H1 (cell line): Measurements from ENCODE around the gene AARSD1. TPM values are rescaled to one million over a fixed set of nuclear protein-coding genes. Genes with fewer than 3 reads are reported as not detected.

Experiments
- CTCF ChIA-PET: fragments of 300-600 bp; sonication (Branson Sonifier 250); formaldehyde crosslinking; loops from one replicate; lab custom pipeline; 2021; ENCODE audit not compliant: partially characterized antibody; lab: Charles Lee
- POLR2A ChIA-PET: fragments of 300-600 bp; sonication (Branson Sonifier 250); formaldehyde crosslinking; loops from one replicate; lab custom pipeline; 2021; ENCODE audit warnings: inconsistent platforms; ENCODE audit not compliant: partially characterized antibody; lab: Charles Lee
- DNase-seq, 2 experiments: peaks; one replicate each; pipeline versions ENCODE4 v3.0.0 to v3.0.0-alpha.2; 2010 to 2022; ENCODE audit warnings: low spot score in 2 of 2, low read depth in 1 of 2, mixed read lengths in 1 of 2
- FAIRE-seq: peaks from 2 replicates; lab custom pipeline; 2011; peaks lifted over from hg19 to GRCh38; lab: Jason Lieb, UNC
- H2AFZ ChIP-seq: 2 replicates; pipeline ENCODE4 v1.8.1; 2012; ENCODE audit warnings: low read length, inconsistent platforms
- H2AK5ac ChIP-seq: 2 replicates; pipeline ENCODE4 v1.6.1; 2013; ENCODE audit warnings: low read depth, low read length
- H2BK120ac ChIP-seq: replicated peaks from 2 replicates; pipeline ENCODE3; 2013; ENCODE audit warnings: low read depth, low read length, inconsistent platforms
- H2BK12ac ChIP-seq: 2 replicates; pipeline ENCODE4 v1.6.1; 2013; ENCODE audit warnings: low read depth, low read length
- H2BK15ac ChIP-seq: 2 replicates; pipeline ENCODE4 v1.6.1; 2013; ENCODE audit warnings: low read length
- H2BK20ac ChIP-seq: 2 replicates; pipeline ENCODE4 v1.6.1; 2013; ENCODE audit warnings: low read length
- H2BK5ac ChIP-seq: 2 replicates; pipeline ENCODE4 v1.6.1; 2013; ENCODE audit warnings: low read depth, low read length
- H3K14ac ChIP-seq: 2 replicates; pipeline ENCODE4 v1.6.1; 2013; ENCODE audit warnings: inconsistent platforms; ENCODE audit not compliant: insufficient read length
- H3K18ac ChIP-seq: 2 replicates; pipeline ENCODE4 v1.6.1; 2013; ENCODE audit warnings: low read length; ENCODE audit errors: extremely low read depth
- H3K23ac ChIP-seq: 2 replicates; pipeline ENCODE4 v1.6.1; 2013; ENCODE audit warnings: inconsistent platforms; ENCODE audit not compliant: insufficient read length
- H3K23me2 ChIP-seq: 2 replicates; pipeline ENCODE4 v1.6.1; 2013; ENCODE audit warnings: low read depth, low read length
- H3K27ac ChIP-seq: 2 replicates; pipeline ENCODE4 v1.6.1; 2011; ENCODE audit warnings: low read depth, low read length, inconsistent platforms
- H3K27me3 ChIP-seq, 4 experiments: replicated peaks in 1 of 4; 1 replicate in 1 of 4; 2 replicates in 3 of 4; pipeline versions ENCODE4 v1.6.1 to v1.8.1; 2011 to 2013; ENCODE audit warnings: low read length in 3 of 4, mild to moderate bottlenecking in 3 of 4, inconsistent platforms in 2 of 4, mixed read lengths in 2 of 4, moderate library complexity in 1 of 4; ENCODE audit not compliant: control insufficient read depth in 3 of 4, insufficient read depth in 3 of 4; ENCODE audit errors: extremely low read depth in 1 of 4
- H3K36me3 ChIP-seq, 4 experiments: 2 replicates each; pipeline versions ENCODE4 v1.6.1 to v1.8.1; 2011 to 2013; ENCODE audit warnings: mild to moderate bottlenecking in 4 of 4, low read length in 3 of 4, moderate library complexity in 2 of 4, control low read depth in 1 of 4, inconsistent platforms in 1 of 4; ENCODE audit not compliant: insufficient read depth in 4 of 4, control insufficient read depth in 2 of 4
- H3K4ac ChIP-seq: replicated peaks from 2 replicates; pipeline ENCODE3; 2013; ENCODE audit warnings: low read length, low read depth, mixed read lengths, inconsistent platforms; ENCODE audit not compliant: insufficient read length
- H3K4me1 ChIP-seq, 4 experiments: replicated peaks in 1 of 4; 1 replicate in 1 of 4; 2 replicates in 3 of 4; pipeline versions ENCODE4 v1.6.1 to v1.8.1; 2011 to 2013; ENCODE audit warnings: low read length in 3 of 4, inconsistent platforms in 2 of 4, mixed read lengths in 1 of 4; ENCODE audit not compliant: insufficient read depth in 4 of 4, control insufficient read depth in 3 of 4
- H3K4me2 ChIP-seq, 2 experiments: 2 replicates each; pipeline versions ENCODE4 v1.6.1 to v1.8.1; 2011 to 2013; ENCODE audit warnings: low read depth in 2 of 2, low read length in 2 of 2, control low read depth in 1 of 2, inconsistent platforms in 1 of 2, mild to moderate bottlenecking in 1 of 2; ENCODE audit not compliant: insufficient read depth in 1 of 2
- H3K4me3 ChIP-seq, 4 experiments: fragments of 200-600, 300-600 bp in 1 of 4; sonication (generic), shearing (Covaris generic), sonication (Bioruptor Twin) in 1 of 4; 2 replicates each; pipeline versions ENCODE4 v1.5.1 to v1.8.1; 2011 to 2016; ENCODE audit warnings: low read length in 4 of 4, low read depth in 3 of 4, control low read depth in 2 of 4, inconsistent platforms in 2 of 4, mild to moderate bottlenecking in 2 of 4, mixed read lengths in 1 of 4, moderate library complexity in 1 of 4; ENCODE audit not compliant: insufficient read depth in 2 of 4; ENCODE audit errors: extremely low read depth in 1 of 4
- H3K56ac ChIP-seq: replicated peaks from 2 replicates; pipeline ENCODE3; 2013; ENCODE audit warnings: low read depth, mild to moderate bottlenecking, mixed read lengths, low read length, inconsistent platforms; ENCODE audit not compliant: insufficient read length
- H3K79me1 ChIP-seq: 2 replicates; pipeline ENCODE4 v1.6.1; 2013; ENCODE audit warnings: low read depth, low read length, control low read depth
- H3K79me2 ChIP-seq, 2 experiments: 2 replicates each; pipeline versions ENCODE4 v1.6.1 to v1.8.1; 2012 to 2013; ENCODE audit warnings: low read length in 2 of 2, mild to moderate bottlenecking in 2 of 2, inconsistent platforms in 1 of 2; ENCODE audit not compliant: insufficient read depth in 2 of 2, control insufficient read depth in 1 of 2
- H3K9ac ChIP-seq, 4 experiments: replicated peaks in 1 of 4; 1 replicate in 1 of 4; 2 replicates in 3 of 4; pipeline versions ENCODE4 v1.6.1 to v1.8.1; 2011 to 2013; ENCODE audit warnings: low read depth in 3 of 4, low read length in 3 of 4, control low read depth in 2 of 4, mild to moderate bottlenecking in 2 of 4, moderate library complexity in 2 of 4, inconsistent platforms in 1 of 4; ENCODE audit errors: extremely low read depth in 1 of 4
- H3K9me3 ChIP-seq, 2 experiments: 2 replicates each; pipeline versions ENCODE4 v1.6.1 to v1.8.1; 2012 to 2013; ENCODE audit warnings: mild to moderate bottlenecking in 2 of 2, moderate library complexity in 2 of 2, control low read depth in 1 of 2, inconsistent platforms in 1 of 2, low read depth in 1 of 2, low read length in 1 of 2, mixed read lengths in 1 of 2; ENCODE audit not compliant: insufficient read depth in 2 of 2
- H4K20me1 ChIP-seq, 2 experiments: replicated peaks in 1 of 2; 2 replicates each; pipeline versions ENCODE3 to v1.8.1; 2011 to 2013; ENCODE audit warnings: inconsistent platforms in 2 of 2, low read length in 2 of 2, mild to moderate bottlenecking in 1 of 2; ENCODE audit not compliant: insufficient read depth in 2 of 2, control insufficient read depth in 1 of 2
- H4K5ac ChIP-seq: 2 replicates; pipeline ENCODE4 v1.6.1; 2013; ENCODE audit warnings: low read length, low read depth, mixed read lengths, inconsistent platforms; ENCODE audit not compliant: insufficient read length
- H4K8ac ChIP-seq: 2 replicates; pipeline ENCODE4 v1.8.0; 2013; ENCODE audit warnings: mild to moderate bottlenecking, moderate library complexity, low read length, inconsistent platforms; ENCODE audit not compliant: insufficient read depth; ENCODE audit errors: extremely low read depth
- H4K91ac ChIP-seq: replicated peaks from 2 replicates; pipeline ENCODE3; 2013; ENCODE audit warnings: low read length, mixed read lengths, inconsistent platforms; ENCODE audit not compliant: insufficient read length
- ASH2L ChIP-seq: fragments of 200-600, 300-600 bp; sonication (generic); IDR thresholded peaks from one replicate; pipeline ENCODE4 v1.7.1; 2017; ENCODE audit warnings: low read length
- CTBP2 ChIP-seq: IDR thresholded peaks from 2 replicates; pipeline ENCODE4 v1.7.0; 2011; ENCODE audit warnings: borderline replicate concordance, mild to moderate bottlenecking, moderate library complexity, mixed read lengths, low read length; ENCODE audit not compliant: insufficient read depth, insufficient read length
- HDAC2 ChIP-seq, 2 experiments: fragments of 300-600 bp in 1 of 2; sonication (generic) in 1 of 2; IDR thresholded peaks; 2 replicates each; pipeline ENCODE4 v1.6.1; 2011 to 2012; ENCODE audit warnings: low read depth in 2 of 2, low read length in 2 of 2, mild to moderate bottlenecking in 2 of 2, moderate library complexity in 2 of 2, borderline replicate concordance in 1 of 2, inconsistent platforms in 1 of 2
- KDM1A ChIP-seq: fragments of 200-600, 300-600 bp; sonication (generic); IDR thresholded peaks from 2 replicates; pipeline ENCODE4 v1.7.1; 2016; ENCODE audit warnings: mild to moderate bottlenecking, low read length, borderline replicate concordance
- MAFK ChIP-seq: IDR thresholded peaks from 2 replicates; pipeline ENCODE4 v1.6.1; 2012; ENCODE audit warnings: low read depth, mild to moderate bottlenecking, improper control_type of control experiment, low read length
- POLR2AphosphoS5 ChIP-seq: IDR thresholded peaks from 2 replicates; pipeline ENCODE4 v1.6.1; 2011; ENCODE audit warnings: low read depth, low read length
- RFX5 ChIP-seq: IDR thresholded peaks from 2 replicates; pipeline ENCODE4 v1.6.1; 2011; ENCODE audit warnings: low read depth, low read length, improper control_type of control experiment, borderline replicate concordance
- SP2 ChIP-seq: IDR thresholded peaks from 2 replicates; pipeline ENCODE4 v1.6.1; 2012; ENCODE audit warnings: mild to moderate bottlenecking, low read length, inconsistent platforms
- TAF1 ChIP-seq: IDR thresholded peaks from 2 replicates; pipeline ENCODE4 v1.6.1; 2011; ENCODE audit warnings: mild to moderate bottlenecking, low read depth, low read length
- ZNF274 ChIP-seq: IDR thresholded peaks from 2 replicates; pipeline ENCODE4 v1.7.0; 2012; ENCODE audit warnings: low read length, borderline replicate concordance; ENCODE audit errors: extremely low read depth
- WGBS, 2 experiments: shearing (Covaris generic) in 1 of 2; methylation state at CpG; one replicate each; pipeline versions ENCODE4 v1.1.6 to v1.1.7; 2013 to 2015; ENCODE audit warnings: low lambda C conversion rate in 2 of 2, mixed read lengths in 2 of 2, inconsistent platforms in 1 of 2, low coverage in 1 of 2, missing lambda C conversion rate in 1 of 2; ENCODE audit not compliant: insufficient replicate concordance in 2 of 2, insufficient coverage in 1 of 2, insufficient read length in 1 of 2; ENCODE audit errors: extremely low coverage in 1 of 2, missing lambda C conversion rate in 1 of 2; 5-methylcytosine and 5-hydroxymethylcytosine counted together
- polyA plus RNA-seq, 7 experiments: library from polyadenylated mRNA; depleted of rRNA in 3 of 7; stranded (reverse) in 5 of 7; unstranded in 2 of 7; fragments of >200 nt in 5 of 7; fragments of 200-250 nt in 2 of 7; gene quantifications; 1 replicate in 5 of 7; 2 replicates in 1 of 7; 4 replicates in 1 of 7; pipeline versions ENCODE4 v1.2.1 to v1.2.3, GENCODE V29; 2011 to 2013; ENCODE audit warnings: missing spikeins in 2 of 7, mixed read lengths in 2 of 7
- total RNA-seq: library from RNA; stranded (reverse); fragmentation: NEBNext Ultra II Directional; extraction: Animal tissue kit (Norgen Biotek cat#: 25700); gene quantifications from 2 replicates; pipeline ENCODE4 v1.2.1, GENCODE V29; 2021

AARSD1 gene
- total and polyA plus RNA-seq, 2 of the 8 experiments (the other 6 are each of a cell fraction or from before 2014, with no cell fraction given): 51.5 to 58.8 TPM

DNA sequence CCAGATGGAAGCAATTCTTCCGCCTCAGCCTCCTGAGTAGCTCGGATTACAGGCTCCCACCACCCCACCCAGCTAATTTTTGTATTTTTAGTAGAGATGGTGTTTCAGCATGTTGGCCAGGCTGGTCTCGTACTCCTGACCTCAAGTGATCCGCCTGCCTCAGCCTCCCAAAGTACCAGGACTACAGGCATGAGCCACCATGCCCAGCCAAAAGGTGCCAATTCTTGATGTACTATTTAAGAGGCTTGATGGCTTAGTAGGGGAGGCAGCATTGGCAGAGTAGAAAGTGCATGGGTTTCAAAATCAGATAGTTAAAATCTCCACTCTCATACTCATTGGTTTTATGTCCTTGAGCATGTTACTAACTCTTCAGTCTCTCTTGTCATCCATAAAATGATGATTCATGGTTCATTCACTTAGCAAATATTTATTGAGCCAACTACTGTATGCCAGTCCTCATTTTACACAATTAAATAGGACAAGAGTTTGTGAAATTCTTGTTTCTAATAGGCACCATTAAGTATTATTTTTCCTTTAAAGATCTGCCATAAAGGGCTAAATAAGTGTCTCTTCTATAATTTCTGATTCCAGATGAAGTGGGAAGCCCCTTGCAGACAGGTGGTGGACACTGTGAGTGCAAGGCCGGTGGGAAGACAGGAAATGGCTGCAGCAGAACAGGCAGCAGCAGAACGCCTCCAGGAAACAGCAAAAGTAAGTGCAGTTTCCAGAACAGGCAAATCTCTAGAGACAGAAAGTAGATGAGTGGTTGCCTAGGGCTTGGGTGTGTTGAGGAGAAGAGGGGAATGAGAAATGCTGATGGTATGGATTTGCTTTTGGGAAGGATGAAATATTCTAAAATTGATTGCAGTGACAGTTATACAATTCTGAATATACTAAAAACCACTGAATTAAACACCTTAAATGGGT is 25.7 kb upstream of the AARSD1 start:
- WGBS, 2 experiments: 87% methylated on average over 6 of the region's 6 CpGs; no CpG with 5 or more reads in 1 of the 2 experiments
- Histone ChIP-seq H3K79me2 (no peaks in the 10 kb centered on the region), H2AK5ac (no peak overlapping the region), H4K91ac (no peak overlapping the region), H3K27me3 (no peaks in the 10 kb centered on the region), H2AFZ (no peak overlapping the region), H3K23ac (no peak overlapping the region), H2BK20ac (no peak overlapping the region), H3K4ac (no peak overlapping the region), H3K9ac (no peak overlapping the region), H3K36me3 (peaks cover 17 to 49% (median 38%) of the 10 kb centered on the region in 4 experiments; a peak in 6 of 8 replicates), H3K9me3 (no peaks in the 10 kb centered on the region)
- no peak for FAIRE-seq
- no peak for TF ChIP-seq CTBP2
- TF ChIP-seq HDAC2 (IDR thresholded peaks at IDR 0.05; ENCODE audit: borderline replicate concordance in 1 of 2, low read depth in 2 of 2, low read length in 2 of 2): no peak
- TF ChIP-seq POLR2AphosphoS5: no peak
- TF ChIP-seq ZNF274: no peak
- TF ChIP-seq RFX5: no peak
- TF ChIP-seq TAF1: no peak
- TF ChIP-seq ASH2L: no peak
- no peak for TF ChIP-seq KDM1A
- no peak for TF ChIP-seq MAFK
- TF ChIP-seq SP2: no peak
- TF ChIP-seq, all 59 proteins: peak for 0
- H3K23me2 ChIP-seq: no peaks in the 10 kb centered on the region
- no peak overlapping the region for H3K14ac ChIP-seq
- DNase-seq: no peak
- no peak overlapping the region for H3K18ac ChIP-seq
- H3K4me3 ChIP-seq: no peak overlapping the region
- H3K79me1 ChIP-seq: no peaks in the 10 kb centered on the region
- no peak overlapping the region for H2BK15ac ChIP-seq
- H2BK12ac ChIP-seq: no peak overlapping the region
- H2BK120ac ChIP-seq: no peak overlapping the region
- H2BK5ac ChIP-seq: no peak overlapping the region
- no peak overlapping the region for H3K4me2 ChIP-seq
- H3K4me1 ChIP-seq: no peaks in the 10 kb centered on the region
- H3K27ac ChIP-seq: no peak overlapping the region
- no peak overlapping the region for H4K5ac ChIP-seq
- H4K8ac ChIP-seq: no peak overlapping the region
- ChIA-PET POLR2A (interaction anchor here (0.6 to 7.1 kb wide), 3 partner anchors 7 to 12 kb away, joined by 3 to 57 read pairs (median 11); partner anchors contain the start of genes PTGES3L, RPL27 and RUNDC1), CTCF (no interaction called here)
- H3K56ac ChIP-seq: no peak overlapping the region
- H4K20me1 ChIP-seq: peaks cover 0 to 6% of the 10 kb centered on the region in 2 experiments
